Measurements from ENCODE around the gene SLC52A1.

SLC52A1 gene

DNA sequence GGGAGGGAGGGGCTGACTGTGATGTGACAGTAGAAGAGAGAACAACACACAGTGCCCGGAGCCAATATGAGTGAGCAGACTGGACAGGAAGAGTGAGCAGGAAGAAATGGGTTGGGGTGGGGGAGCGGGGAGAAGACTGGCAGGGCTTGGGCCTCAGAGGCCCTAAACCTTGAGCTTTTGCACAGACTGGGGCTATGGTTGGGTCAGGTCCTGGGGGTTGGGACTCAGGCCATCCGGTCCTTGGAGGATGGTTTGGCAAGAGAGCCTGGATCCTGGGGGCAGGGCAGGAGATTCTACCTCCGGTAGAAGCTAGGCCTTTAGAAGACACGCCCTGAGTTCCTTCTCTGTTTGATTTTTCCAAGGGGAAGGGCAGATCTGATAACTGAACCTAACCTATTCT, 48.8 kb downstream of the SLC52A1 start:
- CTCF ChIA-PET, result interaction anchor here (0.6 to 3.3 kb wide), 20 partner anchors 8 to 124 kb away, joined by 3 to 21 read pairs (median 4); partner anchors contain the start of genes INCA1, KIF1C and SPAG7
- POLR2A ChIA-PET, result interaction anchor here (0.8 to 2.3 kb wide), 8 partner anchors 11 to 190 kb away, joined by 3 to 40 read pairs (median 7); partner anchors contain the start of genes INCA1, KIF1C, PFN1 and PSMB6
- Histone ChIP-seq H3K4me3 (ENCODE audit: low read depth, low read length) (peak overlapping the region; percentile 78), H3K36me3 (ENCODE audit: control insufficient read depth in 2 of 2, insufficient read depth in 1 of 2, low read length in 2 of 2) (peaks cover 13 to 23% of the 10 kb centered on the region in 2 experiments; a peak in 2 of 3 replicates), H3K27ac (ENCODE audit: extremely low read depth, low read depth, low read length) (peak overlapping the region; percentile 92), H3K4me1 (ENCODE audit: control insufficient read depth, insufficient read depth, low read length) (peaks cover 11% of the 10 kb centered on the region), H3K9me3 (ENCODE audit: control insufficient read depth, insufficient read depth, low read depth, low read length) (no peaks in the 10 kb centered on the region)
- TF ChIP-seq OVOL3 (tag by site-specific recombination; IDR thresholded peaks at IDR 0.05), result no peak
- peak; percentile 12; the same call in 1 of the 2 replicates for TF ChIP-seq ZBTB6 (tag by site-specific recombination; IDR thresholded peaks at IDR 0.05)

All from HEK293 (cell line).